GM18870 (cell line): ENCODE data around the gene CDC6.

Experiments
- ATAC-seq: cut with Tn5 transposase; IDR thresholded peaks from one replicate; pipeline ENCODE4 v1.9.1; 2021; ENCODE audit warnings: moderate library complexity; ENCODE audit not compliant: unreplicated experiment

The CDC6 gene

GRCh38 chr17:40350689-40351358 lies 63.1 kb downstream of the CDC6 start:
- ATAC-seq, result no peak

GRCh38 chr17:40351359-40352236 lies 63.9 kb downstream of the CDC6 start:
- ATAC-seq, result no peak

- ATAC-seq, result no peak
These were observed 64.6 kb downstream of the CDC6 start for GRCh38 chr17:40352237-40352778.

GRCh38 chr17:40352779-40353394 lies 65.2 kb downstream of the CDC6 start:
- ATAC-seq, result no peak
